Chondrocyte (in vitro differentiated cells): ENCODE results near the gene RAD9B. TPM values are rescaled to one million over a fixed set of nuclear protein-coding genes. Genes with fewer than 3 reads are reported as not detected.
"Not testable (repeated sequence)": the region's sequence is repeated elsewhere in the genome, so short reads cannot be mapped to it uniquely, and the experiment has no call there.

Experiments used
- DNase-seq: peaks from one replicate; pipeline ENCODE4 v3.0.0; 2021; ENCODE audit warnings: mixed read lengths, low spot score
- H3K27ac Mint-ChIP-seq: one replicate; pipeline ENCODE4 v1.8.0; 2021; ENCODE audit warnings: mild to moderate bottlenecking, moderate library complexity, mixed read lengths; ENCODE audit not compliant: unreplicated experiment
- H3K27me3 Mint-ChIP-seq: 2 replicates; pipeline ENCODE4 v1.8.0; 2021; ENCODE audit warnings: low read depth, mixed read lengths
- H3K36me3 Mint-ChIP-seq: 2 replicates; pipeline ENCODE4 v1.8.0; 2021; ENCODE audit warnings: low read depth, mixed read lengths
- H3K4me1 Mint-ChIP-seq: 2 replicates; pipeline ENCODE4 v1.8.0; 2021; ENCODE audit warnings: low read depth, mild to moderate bottlenecking, mixed read lengths
- H3K4me3 Mint-ChIP-seq: one replicate; pipeline ENCODE4 v1.8.0; 2021; ENCODE audit warnings: mild to moderate bottlenecking, moderate library complexity, mixed read lengths; ENCODE audit not compliant: unreplicated experiment
- H3K9me3 Mint-ChIP-seq: 2 replicates; pipeline ENCODE4 v1.8.0; 2021; ENCODE audit warnings: low read depth, mixed read lengths
- CTCF ChIP-seq: fragments of 200-600 bp; sonication (generic); IDR thresholded peaks from 2 replicates; pipeline ENCODE4 v1.5.0; 2021; ENCODE audit warnings: antibody characterized with exemption, mild to moderate bottlenecking, moderate library complexity
- total RNA-seq: library from RNA; stranded (reverse); gene quantifications from 3 replicates; pipeline ENCODE4 v1.2.1, GENCODE V29; 2021

The RAD9B gene
- total RNA-seq, 1 donor from 2014 or later, result 0.27 TPM

- H3K27me3 Mint-ChIP-seq, result peaks cover 8% of the 10 kb centered on the region
Measured at GRCh38 chr12:110514363-110514762, 12.2 kb downstream of the RAD9B start.

GRCh38 chr12:110516995-110517394 lies 14.9 kb downstream of the RAD9B start:
- Mint-ChIP-seq H3K36me3 (peaks cover 1% of the 10 kb centered on the region), H3K4me1 (no peaks in the 10 kb centered on the region), H3K4me3 (no peak overlapping the region), H3K9me3 (no peaks in the 10 kb centered on the region), H3K27me3 (peaks cover 2% of the 10 kb centered on the region), H3K27ac (no peak overlapping the region)
- no peak for DNase-seq
- no peak for TF ChIP-seq CTCF

More at GRCh38 chr12:110514363-110514762, 12.2 kb downstream of the RAD9B start:
- no peak overlapping the region for H3K4me3 Mint-ChIP-seq
- no peak for DNase-seq
- H3K4me1 Mint-ChIP-seq, result no peaks in the 10 kb centered on the region
- no peak overlapping the region for H3K27ac Mint-ChIP-seq
- H3K9me3 Mint-ChIP-seq, result no peaks in the 10 kb centered on the region
- no peak for TF ChIP-seq CTCF
- peaks cover 1% of the 10 kb centered on the region for H3K36me3 Mint-ChIP-seq

GRCh38 chr12:110518014-110518413 lies 15.9 kb downstream of the RAD9B start:
- not testable (repeated sequence) for H3K4me1 Mint-ChIP-seq, H3K4me3 Mint-ChIP-seq, H3K9me3 Mint-ChIP-seq, H3K27ac Mint-ChIP-seq, H3K36me3 Mint-ChIP-seq, DNase-seq, H3K27me3 Mint-ChIP-seq

GRCh38 chr12:110520876-110521712 lies 19.0 kb downstream of the RAD9B start:
- H3K4me1 Mint-ChIP-seq, H3K4me3 Mint-ChIP-seq, H3K27me3 Mint-ChIP-seq, H3K36me3 Mint-ChIP-seq, H3K9me3 Mint-ChIP-seq, DNase-seq: not testable (repeated sequence)
- H3K27ac Mint-ChIP-seq, result peak overlapping the region; percentile 5

GRCh38 chr12:110528277-110528839 lies 26.2 kb downstream of the RAD9B start:
- Mint-ChIP-seq H3K27ac (no peak overlapping the region), H3K27me3 (no peaks in the 10 kb centered on the region), H3K4me1 (peaks cover 8% of the 10 kb centered on the region), H3K4me3 (no peak overlapping the region), H3K36me3 (peaks cover 5% of the 10 kb centered on the region), H3K9me3 (no peaks in the 10 kb centered on the region)
- no peak for TF ChIP-seq CTCF
- no peak for DNase-seq

- H3K36me3 Mint-ChIP-seq, result peaks cover 7% of the 10 kb centered on the region
- no peak overlapping the region for H3K4me3 Mint-ChIP-seq
- TF ChIP-seq CTCF, result no peak
- no peaks in the 10 kb centered on the region for H3K9me3 Mint-ChIP-seq
- H3K27ac Mint-ChIP-seq, result no peak overlapping the region
- H3K27me3 Mint-ChIP-seq, result no peaks in the 10 kb centered on the region
- peaks cover 12% of the 10 kb centered on the region for H3K4me1 Mint-ChIP-seq
- no peak for DNase-seq
Measured at GRCh38 chr12:110530511-110530910, 28.4 kb downstream of the RAD9B start.
